Fibroblast of villous mesenchyme (primary cell): ENCODE measurements around the gene GTF2IRD2. TPM values are rescaled to one million over a fixed set of nuclear protein-coding genes. Genes with fewer than 3 reads are reported as not detected.
A peak's percentile ranks its signal among the peaks of the same experiment; 100 is the strongest.
"Not testable (repeated sequence)": the region's sequence is repeated elsewhere in the genome, so short reads cannot be mapped to it uniquely, and the experiment has no call there.

Source experiments
- DNase-seq: peaks from one replicate; pipeline ENCODE4 v3.0.0-alpha.2; 2010; ENCODE audit warnings: low read depth
- H3K4me3 ChIP-seq: 2 replicates; pipeline ENCODE4 v1.5.1; 2011; ENCODE audit warnings: low read depth, mild to moderate bottlenecking, low read length
- total RNA-seq: library from RNA; depleted of rRNA; stranded (reverse); fragments of >200 nt; gene quantifications from 2 replicates; pipeline ENCODE4 v1.2.3, GENCODE V29; 2012

The GTF2IRD2 gene
- total RNA-seq, 1 donor = 8.2 TPM

- H3K4me3 ChIP-seq, DNase-seq: not testable (repeated sequence)
These were observed 53.4 kb downstream of the GTF2IRD2 start for GRCh38 chr7:74797848-74798622.

GRCh38 chr7:74789200-74789736 is 62.1 kb downstream of the GTF2IRD2 start:
- H3K4me3 ChIP-seq, DNase-seq: not testable (repeated sequence)

- peak; percentile 86 for DNase-seq
- peak overlapping the region; percentile 25 for H3K4me3 ChIP-seq
These were observed 62.8 kb downstream of the GTF2IRD2 start for GRCh38 chr7:74788369-74789150.

GRCh38 chr7:74783595-74783994 is 67.8 kb downstream of the GTF2IRD2 start:
- H3K4me3 ChIP-seq, DNase-seq: not testable (repeated sequence)

GRCh38 chr7:74781746-74782145 is 69.7 kb downstream of the GTF2IRD2 start:
- H3K4me3 ChIP-seq, DNase-seq: not testable (repeated sequence)

GRCh38 chr7:74779053-74779452 is 72.4 kb downstream of the GTF2IRD2 start:
- not testable (repeated sequence) for H3K4me3 ChIP-seq, DNase-seq

GRCh38 chr7:74775111-74775510 is 76.3 kb downstream of the GTF2IRD2 start:
- DNase-seq, H3K4me3 ChIP-seq: not testable (repeated sequence)

- not testable (repeated sequence) for H3K4me3 ChIP-seq, DNase-seq
These were observed 77.3 kb downstream of the GTF2IRD2 start, which contains the start of gene NCF1 for GRCh38 chr7:74773760-74774750. Gene NCF1, plus strand, starts transcription at chr7:74774011. Its CDS starts 21 bp downstream, at chr7:74774032.

- not testable (repeated sequence) for DNase-seq, H3K4me3 ChIP-seq
These were observed 79.3 kb downstream of the GTF2IRD2 start for GRCh38 chr7:74772093-74772492.

- H3K4me3 ChIP-seq, DNase-seq: not testable (repeated sequence)
These were observed 81.3 kb downstream of the GTF2IRD2 start for GRCh38 chr7:74770062-74770461.

GRCh38 chr7:74766991-74767390 is 84.4 kb downstream of the GTF2IRD2 start:
- not testable (repeated sequence) for H3K4me3 ChIP-seq, DNase-seq

GRCh38 chr7:74766509-74766908 is 84.9 kb downstream of the GTF2IRD2 start:
- not testable (repeated sequence) for H3K4me3 ChIP-seq, DNase-seq

GRCh38 chr7:74765205-74765918 is 86.0 kb downstream of the GTF2IRD2 start:
- H3K4me3 ChIP-seq, DNase-seq: not testable (repeated sequence)

GRCh38 chr7:74758982-74759381 is 92.4 kb downstream of the GTF2IRD2 start:
- DNase-seq, H3K4me3 ChIP-seq: not testable (repeated sequence)

GRCh38 chr7:74758268-74758667 is 93.1 kb downstream of the GTF2IRD2 start:
- not testable (repeated sequence) for DNase-seq, H3K4me3 ChIP-seq

- DNase-seq, H3K4me3 ChIP-seq: not testable (repeated sequence)
These were observed 94.7 kb downstream of the GTF2IRD2 start for GRCh38 chr7:74756673-74757072.

- not testable (repeated sequence) for H3K4me3 ChIP-seq, DNase-seq
These were observed 97.4 kb downstream of the GTF2IRD2 start for GRCh38 chr7:74753921-74754482.
